Prostate gland (tissue), 2 donors: ENCODE data around the gene CCDC34.

Experiments used
- CTCF ChIP-seq, 4 experiments: fragments of 200-600 bp in 2 of 4; fragments of 450-650 bp in 2 of 4; sonication (generic) in 2 of 4; IDR thresholded peaks; 1 replicate in 3 of 4; 2 replicates in 1 of 4; pipeline ENCODE4 v1.5.1; 2016 to 2019; ENCODE audit warnings: antibody characterized with exemption in 4 of 4, mild to moderate bottlenecking in 2 of 4, moderate library complexity in 2 of 4
- POLR2A ChIP-seq: fragments of 450-650 bp; IDR thresholded peaks from one replicate; pipeline ENCODE4 v1.6.1; 2016; ENCODE audit warnings: antibody characterized with exemption, mild to moderate bottlenecking

- TF ChIP-seq POLR2A (no peak), CTCF (IDR thresholded peaks at IDR 0.05) (no peak)
Observed at GRCh38 chr11:27388869-27389268, 25.9 kb upstream of the CCDC34 start.
